Endodermal cell (in vitro differentiated cells): ENCODE results near the gene KLF7. TPM values are rescaled to one million over a fixed set of nuclear protein-coding genes. Genes with fewer than 3 reads are reported as not detected.

Experiments
- DNase-seq: peaks from one replicate; pipeline ENCODE4 v3.0.0-alpha.2; 2017
- H3K27ac ChIP-seq: 2 replicates; pipeline ENCODE4 v1.5.1; 2013; ENCODE audit warnings: mild to moderate bottlenecking, low read depth, low read length, moderate library complexity
- H3K27me3 ChIP-seq: 2 replicates; pipeline ENCODE4 v1.6.1; 2013; ENCODE audit warnings: mild to moderate bottlenecking, low read length, moderate library complexity; ENCODE audit not compliant: insufficient read depth, control insufficient read depth, poor library complexity, severe bottlenecking
- H3K36me3 ChIP-seq: 2 replicates; pipeline ENCODE4 v1.7.0; 2013; ENCODE audit warnings: mild to moderate bottlenecking, low read length, moderate library complexity; ENCODE audit not compliant: control insufficient read depth, insufficient read depth
- H3K4me1 ChIP-seq: one replicate; pipeline ENCODE4 v1.7.0; 2013; ENCODE audit warnings: low read length; ENCODE audit not compliant: control insufficient read depth, insufficient read depth
- H3K4me3 ChIP-seq: 2 replicates; pipeline ENCODE4 v1.5.1; 2013; ENCODE audit warnings: mild to moderate bottlenecking, low read length, moderate library complexity
- H3K9ac ChIP-seq: 2 replicates; pipeline ENCODE4 v1.6.1; 2013; ENCODE audit warnings: mild to moderate bottlenecking, low read length, moderate library complexity; ENCODE audit not compliant: poor library complexity, severe bottlenecking; ENCODE audit errors: extremely low read depth
- H3K9me3 ChIP-seq: 2 replicates; pipeline ENCODE4 v1.6.1; 2013; ENCODE audit warnings: mild to moderate bottlenecking, low read length, moderate library complexity; ENCODE audit not compliant: control insufficient read depth
- H3K27ac Mint-ChIP-seq: 2 replicates; pipeline ENCODE4 v1.8.0; 2020; ENCODE audit warnings: mixed read lengths
- H3K27me3 Mint-ChIP-seq: 2 replicates; pipeline ENCODE4 v1.8.0; 2021; ENCODE audit warnings: mild to moderate bottlenecking, mixed read lengths; ENCODE audit not compliant: insufficient read depth
- H3K36me3 Mint-ChIP-seq: 2 replicates; pipeline ENCODE4 v1.8.0; 2020; ENCODE audit warnings: low read depth, mixed read lengths
- H3K4me1 Mint-ChIP-seq: 2 replicates; pipeline ENCODE4 v1.8.0; 2020; ENCODE audit warnings: mixed read lengths
- H3K4me3 Mint-ChIP-seq: 2 replicates; pipeline ENCODE4 v1.8.0; 2020; ENCODE audit warnings: mild to moderate bottlenecking, moderate library complexity, mixed read lengths
- H3K9me3 Mint-ChIP-seq: 2 replicates; pipeline ENCODE4 v1.8.0; 2020; ENCODE audit warnings: mild to moderate bottlenecking, mixed read lengths
- CTCF ChIP-seq: fragments of 200-600 bp; sonication (generic); conservative IDR thresholded peaks from 2 replicates; pipeline ENCODE4 v1.5.0; 2021; ENCODE audit warnings: antibody characterized with exemption, mild to moderate bottlenecking
- WGBS, 2 experiments: methylation state at CpG; one replicate each; pipeline versions ENCODE4 v1.1.5 to v1.1.7; 2013; ENCODE audit warnings: missing lambda C conversion rate in 2 of 2, mixed read lengths in 1 of 2; ENCODE audit not compliant: insufficient coverage in 1 of 2, insufficient read length in 1 of 2; 5-methylcytosine and 5-hydroxymethylcytosine counted together
- total RNA-seq, 2 donors: library from RNA; stranded (reverse); fragmentation: NEBNext Ultra II Directional in 1 of 2; extraction: Animal tissue kit (Norgen Biotek cat#: 25700) in 1 of 2; gene quantifications; 2 replicates in 1 of 2; 3 replicates in 1 of 2; pipeline ENCODE4 v1.2.1, GENCODE V29; 2021

KLF7 gene
- total RNA-seq, 2 donors from 2014 or later = 27.4 to 27.8 TPM

GRCh38 chr2:207176247-207176646, 10.5 kb upstream of the KLF7 start:
- H3K4me3 ChIP-seq = no peak overlapping the region
- Mint-ChIP-seq H3K9me3 (no peaks in the 10 kb centered on the region), H3K36me3 (no peaks in the 10 kb centered on the region), H3K4me3 (no peak overlapping the region), H3K4me1 (peaks cover 11% of the 10 kb centered on the region), H3K27ac (no peak overlapping the region), H3K27me3 (no peaks in the 10 kb centered on the region)
- TF ChIP-seq CTCF = no peak
- H3K9me3 ChIP-seq = no peaks in the 10 kb centered on the region
- no peaks in the 10 kb centered on the region for H3K4me1 ChIP-seq
- H3K27me3 ChIP-seq = no peaks in the 10 kb centered on the region
- H3K36me3 ChIP-seq = no peaks in the 10 kb centered on the region
- no peak overlapping the region for H3K9ac ChIP-seq
- no peak overlapping the region for H3K27ac ChIP-seq
- DNase-seq = no peak

GRCh38 chr2:207173641-207174040, 7.9 kb upstream of the KLF7 start:
- H3K4me1 ChIP-seq = no peaks in the 10 kb centered on the region
- Mint-ChIP-seq H3K36me3 (no peaks in the 10 kb centered on the region), H3K27me3 (no peaks in the 10 kb centered on the region), H3K27ac (no peak overlapping the region), H3K9me3 (no peaks in the 10 kb centered on the region), H3K4me1 (peaks cover 5% of the 10 kb centered on the region), H3K4me3 (no peak overlapping the region)
- H3K36me3 ChIP-seq = no peaks in the 10 kb centered on the region
- no peak overlapping the region for H3K4me3 ChIP-seq
- H3K27me3 ChIP-seq = no peaks in the 10 kb centered on the region
- DNase-seq = no peak
- H3K9me3 ChIP-seq = peaks cover 5% of the 10 kb centered on the region
- WGBS, 2 experiments = 100% methylated on average over 1 of the region's 1 CpG; no CpG with 5 or more reads in 1 of the 2 experiments
- no peak for TF ChIP-seq CTCF
- H3K9ac ChIP-seq = no peak overlapping the region
- H3K27ac ChIP-seq = no peak overlapping the region

- peaks cover 37% of the 10 kb centered on the region for H3K4me1 Mint-ChIP-seq
- H3K4me1 ChIP-seq = no peaks in the 10 kb centered on the region
- TF ChIP-seq CTCF = no peak
These were observed 1.6 kb upstream of the KLF7 start for GRCh38 chr2:207167099-207167923.

More at GRCh38 chr2:207167099-207167923, 1.6 kb upstream of the KLF7 start:
- 11 to 20% methylated on average over 14 to 18 of the region's 18 CpGs for WGBS, 2 experiments
- Histone ChIP-seq H3K4me3 (peak overlapping the region; percentile 85), H3K9ac (peak overlapping the region; percentile 96), H3K27me3 (no peaks in the 10 kb centered on the region), H3K27ac (peak overlapping the region; percentile 100), H3K36me3 (no peaks in the 10 kb centered on the region), H3K9me3 (peaks cover 5% of the 10 kb centered on the region)
- Mint-ChIP-seq H3K9me3 (no peaks in the 10 kb centered on the region), H3K4me3 (peak overlapping the region; percentile 97), H3K27me3 (no peaks in the 10 kb centered on the region), H3K36me3 (no peaks in the 10 kb centered on the region), H3K27ac (peak overlapping the region; percentile 100)
- no peak for DNase-seq
